Panc1 (cell line): ENCODE measurements around the gene CYBA. TPM values are rescaled to one million over a fixed set of nuclear protein-coding genes. Genes with fewer than 3 reads are reported as not detected.

ENCODE experiments used
- ATAC-seq: fragments of 200-7000 bp; cut with Tn5 transposase; 2 replicates; pipeline ENCODE4 v1.9.1; 2020; ENCODE audit warnings: mild to moderate bottlenecking, moderate library complexity
- BruUV-seq: library from RNA; stranded (reverse); fragments of 400-500 nt; replicated peaks from 2 replicates; lab custom pipeline; 2021; lab: Mats Ljungman, UMichigan
- CTCF ChIA-PET: fragments of 300-600 bp; sonication (Branson Sonifier 250); formaldehyde crosslinking; loops from one replicate; lab custom pipeline; 2022; ENCODE audit warnings: antibody characterized with exemption; lab: Charles Lee
- POLR2A ChIA-PET: fragments of 300-600 bp; sonication (Branson Sonifier 250); formaldehyde crosslinking; loops from one replicate; lab custom pipeline; 2022; ENCODE audit warnings: antibody characterized with exemption; lab: Charles Lee
- DNase-seq: peaks from one replicate; pipeline ENCODE4 v3.0.0-alpha.2; 2010; ENCODE audit warnings: low read depth, low spot score
- H3K27ac ChIP-seq: 2 replicates; pipeline ENCODE4 v1.5.1; 2011; ENCODE audit warnings: mild to moderate bottlenecking, low read length, inconsistent platforms
- H3K27me3 ChIP-seq: fragments of 200-500 bp; sonication (Bioruptor generic); 2 replicates; pipeline ENCODE4 v1.6.0; 2014; ENCODE audit warnings: low read length, inconsistent platforms; ENCODE audit not compliant: control insufficient read depth, insufficient read depth
- H3K36me3 ChIP-seq: fragments of 200-500 bp; sonication (Bioruptor generic); 2 replicates; pipeline ENCODE4 v1.5.1; 2014; ENCODE audit warnings: inconsistent platforms, mild to moderate bottlenecking, low read length, moderate library complexity; ENCODE audit not compliant: control insufficient read depth, insufficient read depth
- H3K4me1 ChIP-seq: 2 replicates; pipeline ENCODE4 v1.5.1; 2011; ENCODE audit warnings: inconsistent platforms, mild to moderate bottlenecking, low read length, moderate library complexity; ENCODE audit not compliant: control insufficient read depth, insufficient read depth
- H3K4me3 ChIP-seq, 2 experiments: 2 replicates each; pipeline ENCODE4 v1.5.1; 2011 to 2012; ENCODE audit warnings: low read depth in 2 of 2, low read length in 2 of 2, mild to moderate bottlenecking in 2 of 2, inconsistent platforms in 1 of 2, moderate library complexity in 1 of 2
- H3K9me3 ChIP-seq: fragments of 200-500 bp; sonication (Bioruptor generic); 2 replicates; pipeline ENCODE4 v1.5.1; 2014; ENCODE audit warnings: low read depth, mild to moderate bottlenecking, inconsistent platforms, low read length, moderate library complexity; ENCODE audit not compliant: control insufficient read depth, insufficient read depth
- CTCF ChIP-seq: fragments of 450-650 bp; IDR thresholded peaks from 2 replicates; pipeline ENCODE4 v1.5.1; 2017; ENCODE audit warnings: mild to moderate bottlenecking
- POLR2AphosphoS5 ChIP-seq: IDR thresholded peaks from 2 replicates; pipeline ENCODE4 v1.6.1; 2012; ENCODE audit warnings: mild to moderate bottlenecking, low read depth, low read length, moderate library complexity
- SIN3A ChIP-seq: IDR thresholded peaks from 2 replicates; pipeline ENCODE4 v1.6.1; 2012; ENCODE audit warnings: low read depth, mild to moderate bottlenecking, low read length, moderate library complexity, borderline replicate concordance; ENCODE audit not compliant: insufficient read depth
- TCF7L2 ChIP-seq: IDR thresholded peaks from 2 replicates; pipeline ENCODE4 v1.6.1; 2011; ENCODE audit warnings: mild to moderate bottlenecking, low read depth, low read length, inconsistent platforms
- in situ Hi-C: cut with HindIII; loops from 2 replicates; pipeline ENCODE4 v1.10.0; 2016; ENCODE audit warnings: low sequenced_read_pairs, low pct_unique_long_range_greater_than_20kb
- intact Hi-C: fragments of 100-400 bp; cut with micrococcal nuclease; formaldehyde crosslinking; loops from one replicate; pipeline ENCODE4 v1.10.0; 2022; ENCODE audit not compliant: unreplicated experiment
- total RNA-seq: library from RNA; stranded (reverse); gene quantifications from one replicate; pipeline ENCODE4 v1.2.1, GENCODE V29; 2021; ENCODE audit not compliant: unreplicated experiment
- TF ChIP-seq, protein P1 (sequence below), 2 experiments: IDR thresholded peaks; 2 replicates each; pipeline ENCODE4 v1.6.1; 2011 to 2012; ENCODE audit warnings: low read depth in 2 of 2, control low read depth in 1 of 2, low read length in 1 of 2, mild to moderate bottlenecking in 1 of 2, moderate library complexity in 1 of 2; ENCODE audit not compliant: insufficient read depth in 1 of 2

The CYBA gene
- total RNA-seq, 1 experiment from 2014 or later = 233 TPM

- H3K4me3 ChIP-seq = peak within 1 kb of the TSS; percentile 71 to 85
- POLR2A ChIA-PET = no interaction called here
- peaks cover 5% of the 10 kb centered on the region; the same call in 1 of the 2 replicates for H3K4me1 ChIP-seq
- H3K27me3 ChIP-seq = no peaks in the 10 kb centered on the region
- H3K27ac ChIP-seq = peak within 1 kb of the TSS; percentile 77
- H3K36me3 ChIP-seq = no peaks in the 10 kb centered on the region; the same call in 1 of the 2 replicates
- in situ Hi-C loops (no loop called here), intact Hi-C loops (no loop called here)
- BruUV-seq = no TSS peak
- DNase-seq = peak; percentile 61
- ATAC-seq = peak; percentile 99
- CTCF ChIA-PET = no interaction called here
- no peaks in the 10 kb centered on the region for H3K9me3 ChIP-seq
- TF ChIP-seq CTCF = no peak
- peak; percentile 79 for TF ChIP-seq POLR2AphosphoS5
- peak; percentile 25; the same call in 1 of the 2 replicates for TF ChIP-seq SIN3A
Observed at GRCh38 chr16:88662843-88663606, 12.2 kb upstream of the CYBA start, which contains the start of gene MVD. Gene MVD, minus strand, starts transcription at chr16:88663091. Its CDS starts 11 bp downstream, at chr16:88663080.

DNA sequence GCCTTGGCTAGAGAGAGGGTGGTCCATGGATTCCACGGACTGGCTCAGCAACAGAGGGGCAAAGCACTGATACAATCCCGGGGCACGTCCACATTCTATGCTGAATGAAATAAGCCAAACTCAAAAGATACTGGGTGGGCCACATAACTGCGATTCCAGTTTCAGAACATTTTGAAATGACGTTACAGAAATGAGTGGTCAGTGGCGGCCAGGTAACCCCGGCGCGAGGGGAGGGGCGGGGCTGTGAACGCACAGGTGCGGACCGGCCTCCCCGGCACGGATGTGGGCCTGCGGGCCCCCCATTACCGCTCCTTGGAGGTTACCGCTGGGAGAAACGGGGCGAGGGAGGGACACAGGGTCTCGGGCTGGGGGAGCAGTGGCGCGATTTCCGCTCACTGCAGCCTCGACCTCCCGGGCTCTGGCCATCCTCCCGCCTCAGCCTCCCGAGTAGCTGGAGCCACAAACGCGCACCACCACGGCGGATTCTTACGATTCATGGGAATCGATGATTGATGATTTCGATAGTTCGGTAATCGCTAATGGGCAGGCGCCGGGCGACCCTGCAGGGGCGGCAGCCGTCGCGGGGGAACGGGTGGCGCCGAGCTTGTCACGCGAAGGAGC lies 11.5 kb upstream of the CYBA start:
- H3K4me3 ChIP-seq = peak overlapping the region; percentile 71 to 85
- in situ Hi-C loops (no loop called here), intact Hi-C loops (no loop called here)
- ChIA-PET POLR2A (no interaction called here), CTCF (no interaction called here)
- BruUV-seq = TSS peak; percentile 78
- ATAC-seq (no peak), DNase-seq (no peak)
- no peaks in the 10 kb centered on the region for H3K9me3 ChIP-seq
- H3K36me3 ChIP-seq = no peaks in the 10 kb centered on the region; the same call in 1 of the 2 replicates
- TF ChIP-seq, protein P1, sequence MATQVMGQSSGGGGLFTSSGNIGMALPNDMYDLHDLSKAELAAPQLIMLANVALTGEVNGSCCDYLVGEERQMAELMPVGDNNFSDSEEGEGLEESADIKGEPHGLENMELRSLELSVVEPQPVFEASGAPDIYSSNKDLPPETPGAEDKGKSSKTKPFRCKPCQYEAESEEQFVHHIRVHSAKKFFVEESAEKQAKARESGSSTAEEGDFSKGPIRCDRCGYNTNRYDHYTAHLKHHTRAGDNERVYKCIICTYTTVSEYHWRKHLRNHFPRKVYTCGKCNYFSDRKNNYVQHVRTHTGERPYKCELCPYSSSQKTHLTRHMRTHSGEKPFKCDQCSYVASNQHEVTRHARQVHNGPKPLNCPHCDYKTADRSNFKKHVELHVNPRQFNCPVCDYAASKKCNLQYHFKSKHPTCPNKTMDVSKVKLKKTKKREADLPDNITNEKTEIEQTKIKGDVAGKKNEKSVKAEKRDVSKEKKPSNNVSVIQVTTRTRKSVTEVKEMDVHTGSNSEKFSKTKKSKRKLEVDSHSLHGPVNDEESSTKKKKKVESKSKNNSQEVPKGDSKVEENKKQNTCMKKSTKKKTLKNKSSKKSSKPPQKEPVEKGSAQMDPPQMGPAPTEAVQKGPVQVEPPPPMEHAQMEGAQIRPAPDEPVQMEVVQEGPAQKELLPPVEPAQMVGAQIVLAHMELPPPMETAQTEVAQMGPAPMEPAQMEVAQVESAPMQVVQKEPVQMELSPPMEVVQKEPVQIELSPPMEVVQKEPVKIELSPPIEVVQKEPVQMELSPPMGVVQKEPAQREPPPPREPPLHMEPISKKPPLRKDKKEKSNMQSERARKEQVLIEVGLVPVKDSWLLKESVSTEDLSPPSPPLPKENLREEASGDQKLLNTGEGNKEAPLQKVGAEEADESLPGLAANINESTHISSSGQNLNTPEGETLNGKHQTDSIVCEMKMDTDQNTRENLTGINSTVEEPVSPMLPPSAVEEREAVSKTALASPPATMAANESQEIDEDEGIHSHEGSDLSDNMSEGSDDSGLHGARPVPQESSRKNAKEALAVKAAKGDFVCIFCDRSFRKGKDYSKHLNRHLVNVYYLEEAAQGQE (IDR thresholded peaks at IDR 0.05; ENCODE audit: insufficient read depth in 1 of 2, low read depth in 2 of 2, low read length in 1 of 2) = no peak
- TF ChIP-seq CTCF = no peak
- no peak for TF ChIP-seq SIN3A
- TF ChIP-seq POLR2AphosphoS5 = no peak
- TF ChIP-seq TCF7L2 = no peak
- H3K27me3 ChIP-seq = no peaks in the 10 kb centered on the region
- H3K4me1 ChIP-seq = peaks cover 5% of the 10 kb centered on the region; the same call in 1 of the 2 replicates
- peak overlapping the region; percentile 69 for H3K27ac ChIP-seq
